Prostate gland (tissue), 2 donors: ENCODE measurements around the gene SLC6A6. TPM values are rescaled to one million over a fixed set of nuclear protein-coding genes. Genes with fewer than 3 reads are reported as not detected.

Experiments used
- DNase-seq: peaks from one replicate; pipeline ENCODE4 v3.0.0-alpha.2; 2019; ENCODE audit warnings: low spot score
- H3K27ac ChIP-seq, 2 donors: fragments of 200-600 bp; sonication (generic); 2 replicates each; pipeline ENCODE4 v1.5.1; 2017 to 2019
- H3K27me3 ChIP-seq: fragments of 200-600 bp; sonication (generic); replicated peaks from 2 replicates; pipeline ENCODE4 v1.5.1; 2019; ENCODE audit not compliant: insufficient read depth
- H3K36me3 ChIP-seq, 2 donors: fragments of 200-600 bp; sonication (generic); 1 replicate in 1 of 2; 2 replicates in 1 of 2; pipeline versions ENCODE4 v1.5.1 to v1.8.1; 2017 to 2019
- H3K4me1 ChIP-seq: fragments of 200-600 bp; sonication (generic); replicated peaks from 2 replicates; pipeline ENCODE4 v1.5.1; 2019
- H3K4me3 ChIP-seq, 2 donors: fragments of 200-600 bp; sonication (generic); 2 replicates each; pipeline ENCODE4 v1.5.1; 2017 to 2019
- H3K9me3 ChIP-seq: fragments of 200-600 bp; sonication (generic); 2 replicates; pipeline ENCODE4 v1.5.1; 2017
- POLR2A ChIP-seq: fragments of 450-650 bp; IDR thresholded peaks from one replicate; pipeline ENCODE4 v1.6.1; 2016; ENCODE audit warnings: antibody characterized with exemption, mild to moderate bottlenecking
- POLR2AphosphoS5 ChIP-seq: sonication (generic); formaldehyde crosslinking; IDR thresholded peaks from one replicate; pipeline ENCODE4 v1.6.1; 2017; ENCODE audit warnings: antibody characterized with exemption
- WGBS: methylation state at CpG from one replicate; pipeline ENCODE4 v1.1.5; 2018; 5-methylcytosine and 5-hydroxymethylcytosine counted together
- intact Hi-C: fragments of 100-400 bp; cut with DNase I; formaldehyde crosslinking; loops from one replicate; pipeline ENCODE4 v1.14.2; 2022
- total RNA-seq, 2 donors: library from RNA; depleted of rRNA; stranded (reverse); fragments of >200 nt; gene quantifications; one replicate each; pipeline ENCODE4 v1.1.0, GENCODE V29; 2016
- TF ChIP-seq, protein P1 (sequence below), 4 experiments: fragments of 200-600 bp in 2 of 4; fragments of 450-650 bp in 2 of 4; sonication (generic) in 2 of 4; IDR thresholded peaks; 1 replicate in 3 of 4; 2 replicates in 1 of 4; pipeline ENCODE4 v1.5.1; 2016 to 2019; ENCODE audit warnings: antibody characterized with exemption in 4 of 4, mild to moderate bottlenecking in 2 of 4, moderate library complexity in 2 of 4

Gene SLC6A6
- total RNA-seq, 2 donors from 2014 or later: 6.9 to 24.5 TPM

DNA sequence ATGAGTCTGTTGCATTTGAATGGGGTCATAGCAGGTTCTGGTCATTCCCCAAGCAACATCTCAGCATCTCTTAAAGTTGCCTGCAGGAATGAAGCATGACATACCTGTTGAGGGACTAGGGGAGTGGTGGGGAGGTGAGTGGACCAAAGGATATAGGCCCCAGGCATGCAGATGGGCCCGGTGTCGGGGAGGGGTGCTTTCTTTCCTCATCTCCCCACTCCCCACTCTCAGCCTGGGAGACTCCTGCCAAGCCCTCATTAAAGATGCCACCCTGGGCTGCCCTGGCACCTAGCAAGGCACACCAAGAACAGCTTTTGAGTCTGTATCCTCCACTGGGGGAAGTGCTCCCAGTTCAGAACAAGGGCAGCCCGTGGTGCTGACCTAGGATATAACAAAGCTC, 83.6 kb downstream of the SLC6A6 start:
- TF ChIP-seq POLR2A (no peak), POLR2AphosphoS5 (no peak)
- TF ChIP-seq, protein P1, sequence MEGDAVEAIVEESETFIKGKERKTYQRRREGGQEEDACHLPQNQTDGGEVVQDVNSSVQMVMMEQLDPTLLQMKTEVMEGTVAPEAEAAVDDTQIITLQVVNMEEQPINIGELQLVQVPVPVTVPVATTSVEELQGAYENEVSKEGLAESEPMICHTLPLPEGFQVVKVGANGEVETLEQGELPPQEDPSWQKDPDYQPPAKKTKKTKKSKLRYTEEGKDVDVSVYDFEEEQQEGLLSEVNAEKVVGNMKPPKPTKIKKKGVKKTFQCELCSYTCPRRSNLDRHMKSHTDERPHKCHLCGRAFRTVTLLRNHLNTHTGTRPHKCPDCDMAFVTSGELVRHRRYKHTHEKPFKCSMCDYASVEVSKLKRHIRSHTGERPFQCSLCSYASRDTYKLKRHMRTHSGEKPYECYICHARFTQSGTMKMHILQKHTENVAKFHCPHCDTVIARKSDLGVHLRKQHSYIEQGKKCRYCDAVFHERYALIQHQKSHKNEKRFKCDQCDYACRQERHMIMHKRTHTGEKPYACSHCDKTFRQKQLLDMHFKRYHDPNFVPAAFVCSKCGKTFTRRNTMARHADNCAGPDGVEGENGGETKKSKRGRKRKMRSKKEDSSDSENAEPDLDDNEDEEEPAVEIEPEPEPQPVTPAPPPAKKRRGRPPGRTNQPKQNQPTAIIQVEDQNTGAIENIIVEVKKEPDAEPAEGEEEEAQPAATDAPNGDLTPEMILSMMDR (IDR thresholded peaks at IDR 0.05): no peak
- H3K27me3 ChIP-seq: no peaks in the 10 kb centered on the region
- H3K27ac ChIP-seq: no peak overlapping the region
- no peak overlapping the region for H3K4me3 ChIP-seq
- no peaks in the 10 kb centered on the region for H3K4me1 ChIP-seq
- DNase-seq: no peak
- no peaks in the 10 kb centered on the region for H3K9me3 ChIP-seq
- 88% methylated on average over 3 of the region's 3 CpGs for WGBS
- intact Hi-C loops: no loop called here
- no peaks in the 10 kb centered on the region for H3K36me3 ChIP-seq

DNA sequence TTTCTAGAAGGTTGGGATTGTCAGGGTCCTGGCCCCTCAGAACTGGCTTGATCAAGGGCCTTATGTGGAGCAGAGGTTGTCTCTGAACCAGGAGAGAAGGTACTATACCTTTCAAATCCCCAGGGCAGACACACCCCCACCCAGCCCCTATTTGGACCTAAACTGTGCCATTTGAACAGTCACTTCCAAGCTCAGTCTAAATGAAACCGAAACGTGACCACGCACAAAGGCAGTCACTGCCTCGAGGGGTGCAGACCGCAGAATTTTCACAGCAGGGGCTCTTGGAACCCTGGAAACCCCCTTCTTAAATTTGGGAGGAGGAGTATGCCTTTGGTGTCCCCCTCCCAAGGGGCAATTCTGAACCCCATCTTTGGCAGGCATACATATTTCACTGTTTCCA, 84.1 kb downstream of the SLC6A6 start:
- 77% methylated on average over 5 of the region's 5 CpGs for WGBS
- H3K4me1 ChIP-seq: no peaks in the 10 kb centered on the region
- intact Hi-C loops: no loop called here
- no peak overlapping the region for H3K27ac ChIP-seq
- TF ChIP-seq, protein P1 (IDR thresholded peaks at IDR 0.05): no peak
- DNase-seq: no peak
- H3K36me3 ChIP-seq: no peaks in the 10 kb centered on the region
- no peak overlapping the region for H3K4me3 ChIP-seq
- no peaks in the 10 kb centered on the region for H3K27me3 ChIP-seq
- no peaks in the 10 kb centered on the region for H3K9me3 ChIP-seq

DNA sequence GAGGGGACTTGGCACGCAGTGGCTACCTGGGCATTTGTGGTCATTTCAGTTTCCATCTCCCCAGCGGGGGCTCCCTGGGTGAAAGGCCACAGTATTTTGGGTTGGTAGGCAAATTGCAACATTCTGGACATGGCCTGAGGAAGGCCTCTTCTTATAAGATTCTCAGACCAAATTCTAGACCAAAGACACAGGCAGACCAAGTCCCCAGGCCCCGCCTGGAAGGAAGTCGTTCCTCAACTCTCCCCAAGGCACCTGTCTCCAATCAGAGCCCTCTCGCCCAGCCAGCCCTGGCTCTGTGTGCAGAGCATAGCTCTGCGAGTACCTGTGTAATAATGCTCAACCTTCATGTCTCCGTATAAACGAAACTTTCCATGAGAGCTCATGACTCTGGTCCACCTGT, 84.7 kb downstream of the SLC6A6 start:
- Histone ChIP-seq H3K4me3 (no peak overlapping the region), H3K4me1 (no peaks in the 10 kb centered on the region), H3K36me3 (no peaks in the 10 kb centered on the region), H3K27ac (no peak overlapping the region), H3K9me3 (no peaks in the 10 kb centered on the region), H3K27me3 (no peaks in the 10 kb centered on the region)
- intact Hi-C loops: no loop called here
- WGBS: 93% methylated on average over 8 of the region's 8 CpGs
- no peak for DNase-seq
- TF ChIP-seq, protein P1 (IDR thresholded peaks at IDR 0.05): no peak
- TF ChIP-seq POLR2A (no peak), POLR2AphosphoS5 (no peak)

DNA sequence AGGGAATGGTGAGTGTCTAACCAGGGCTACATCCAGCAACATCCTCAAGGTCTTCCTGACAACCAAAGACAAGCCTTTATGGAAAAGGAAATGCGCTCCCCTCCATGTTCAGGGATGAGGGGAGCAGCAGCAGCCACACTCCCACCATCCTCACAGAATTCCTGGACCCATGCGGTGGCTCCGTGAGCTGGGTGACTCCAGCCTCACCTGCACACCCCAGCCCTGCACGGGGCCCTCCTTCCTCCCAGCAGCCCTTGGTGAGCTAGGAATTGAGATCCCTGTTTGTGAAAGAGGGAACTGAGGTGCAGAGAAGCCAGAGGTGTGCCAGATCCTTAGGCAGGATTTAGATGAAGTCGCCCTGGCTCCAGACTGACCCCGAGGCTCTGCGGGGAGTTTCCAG, 85.4 kb downstream of the SLC6A6 start:
- TF ChIP-seq POLR2A (no peak), POLR2AphosphoS5 (no peak)

DNA sequence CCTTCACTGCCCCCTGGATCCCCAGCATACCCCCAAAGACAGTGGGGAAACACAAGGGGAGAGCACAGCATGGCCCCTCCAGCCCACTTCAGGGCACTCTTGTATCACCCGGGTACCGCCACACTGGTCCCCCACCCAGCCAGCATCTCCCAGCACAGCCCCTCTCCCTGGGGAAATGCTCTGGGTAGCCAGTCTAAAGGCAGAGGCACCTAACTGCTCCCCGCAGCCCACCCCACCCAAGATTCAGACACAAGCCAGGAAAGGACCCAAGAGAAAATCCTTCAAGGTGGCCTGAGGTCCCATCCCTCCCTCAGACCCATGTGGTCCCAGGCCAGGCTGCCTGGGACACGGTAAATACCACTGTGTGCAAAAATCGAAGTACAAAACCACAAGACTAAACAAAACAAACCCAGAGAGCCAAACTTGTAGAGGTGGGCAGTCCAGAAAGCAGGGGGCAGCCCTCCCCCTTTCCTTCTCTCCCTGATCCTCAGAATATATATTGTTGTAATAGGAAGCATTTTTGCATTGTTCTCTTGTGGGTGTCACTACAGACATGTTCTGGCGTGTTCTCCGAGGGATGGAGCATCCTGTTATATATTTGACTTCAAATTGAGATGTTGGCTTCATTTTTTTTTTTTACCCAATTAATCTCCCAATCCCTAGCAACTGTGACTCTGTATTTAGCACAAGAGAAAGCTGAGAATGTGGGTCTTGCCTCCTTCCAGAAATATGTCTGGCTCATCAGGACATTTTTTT, 86.1 kb downstream of the SLC6A6 start:
- H3K4me1 ChIP-seq: no peaks in the 10 kb centered on the region
- DNase-seq: no peak
- intact Hi-C loops: no loop called here
- H3K27ac ChIP-seq: no peak overlapping the region
- TF ChIP-seq POLR2A (no peak), POLR2AphosphoS5 (no peak)
- TF ChIP-seq, protein P1 (IDR thresholded peaks at IDR 0.05): no peak
- H3K36me3 ChIP-seq: no peaks in the 10 kb centered on the region
- H3K27me3 ChIP-seq: no peaks in the 10 kb centered on the region
- H3K9me3 ChIP-seq: no peaks in the 10 kb centered on the region
- 42% methylated on average over 7 of the region's 7 CpGs for WGBS
- no peak overlapping the region for H3K4me3 ChIP-seq

More for the DNA sequence above, 85.4 kb downstream of the SLC6A6 start:
- WGBS: 63% methylated on average over 7 of the region's 7 CpGs
- no peaks in the 10 kb centered on the region for H3K9me3 ChIP-seq
- intact Hi-C loops: no loop called here
- no peak overlapping the region for H3K27ac ChIP-seq
- no peaks in the 10 kb centered on the region for H3K36me3 ChIP-seq
- no peaks in the 10 kb centered on the region for H3K4me1 ChIP-seq
- no peaks in the 10 kb centered on the region for H3K27me3 ChIP-seq
- no peak for DNase-seq
- H3K4me3 ChIP-seq: no peak overlapping the region
